PC-9 (cell line): ENCODE data around the gene CABLES2. TPM values are rescaled to one million over a fixed set of nuclear protein-coding genes. Genes with fewer than 3 reads are reported as not detected.

ENCODE experiments used
- BruUV-seq: library from RNA; stranded (reverse); fragments of 400-500 nt; replicated peaks from 2 replicates; lab custom pipeline; 2021; lab: Mats Ljungman, UMichigan
- CTCF ChIA-PET: fragments of 300-600 bp; sonication (Branson Sonifier 250); formaldehyde crosslinking; loops from one replicate; lab custom pipeline; 2022; ENCODE audit warnings: antibody characterized with exemption; lab: Charles Lee
- POLR2A ChIA-PET: fragments of 300-600 bp; sonication (Branson Sonifier 250); formaldehyde crosslinking; loops from one replicate; lab custom pipeline; 2022; ENCODE audit warnings: antibody characterized with exemption; ENCODE audit not compliant: unreplicated experiment; lab: Charles Lee
- DNase-seq, 2 experiments: peaks; one replicate each; pipeline versions ENCODE4 v3.0.0 to v3.0.0-alpha.2; 2015 to 2022; ENCODE audit warnings: mixed read lengths in 1 of 2
- H2AFZ ChIP-seq: fragments of 200-600 bp; sonication (generic); 2 replicates; pipeline ENCODE4 v1.8.1; 2017; ENCODE audit warnings: antibody characterized with exemption
- H3F3A ChIP-seq: fragments of 200-600 bp; sonication (generic); 2 replicates; pipeline ENCODE4 v1.8.1; 2017; ENCODE audit warnings: antibody characterized with exemption, mild to moderate bottlenecking, low read depth; ENCODE audit not compliant: insufficient read depth
- H3K27ac ChIP-seq: fragments of 200-600 bp; sonication (generic); 2 replicates; pipeline ENCODE4 v1.6.1; 2016; ENCODE audit warnings: mixed run types
- H3K27me3 ChIP-seq: fragments of 200-600 bp; sonication (generic); 2 replicates; pipeline ENCODE4 v1.6.1; 2016; ENCODE audit warnings: low read depth, mixed run types; ENCODE audit not compliant: insufficient read depth
- H3K36me3 ChIP-seq: fragments of 200-600 bp; sonication (generic); 2 replicates; pipeline ENCODE4 v1.6.1; 2016; ENCODE audit warnings: low read depth, mixed run types
- H3K4me1 ChIP-seq: fragments of 200-600 bp; sonication (generic); replicated peaks from 2 replicates; pipeline ENCODE4 v1.6.1; 2016; ENCODE audit warnings: mixed run types; ENCODE audit not compliant: insufficient read depth
- H3K4me2 ChIP-seq: fragments of 200-600 bp; sonication (generic); 2 replicates; pipeline ENCODE4 v1.6.1; 2017; ENCODE audit warnings: mixed run types
- H3K4me3 ChIP-seq: fragments of 200-600 bp; sonication (generic); 2 replicates; pipeline ENCODE4 v1.6.1; 2016; ENCODE audit warnings: mixed run types
- H3K79me2 ChIP-seq: fragments of 200-600 bp; sonication (generic); 2 replicates; pipeline ENCODE4 v1.6.1; 2017; ENCODE audit warnings: low read depth, mixed run types
- H3K9me2 ChIP-seq: fragments of 200-600 bp; sonication (generic); 2 replicates; pipeline ENCODE4 v1.8.1; 2017; ENCODE audit warnings: mild to moderate bottlenecking; ENCODE audit not compliant: insufficient read depth
- H3K9me3 ChIP-seq: fragments of 200-600 bp; sonication (generic); 2 replicates; pipeline ENCODE4 v1.8.1; 2016; ENCODE audit warnings: low read depth; ENCODE audit not compliant: insufficient read depth
- H4K20me1 ChIP-seq: fragments of 200-600 bp; sonication (generic); 2 replicates; pipeline ENCODE4 v1.8.1; 2017; ENCODE audit not compliant: insufficient read depth
- CTCF ChIP-seq: fragments of 200-600 bp; sonication (generic); conservative IDR thresholded peaks from 2 replicates; pipeline ENCODE4 v1.6.1; 2017; ENCODE audit warnings: mixed run types, antibody characterized with exemption, mild to moderate bottlenecking, moderate library complexity
- EZH2 ChIP-seq: fragments of 200-600 bp; sonication (generic); IDR thresholded peaks from 2 replicates; pipeline ENCODE4 v1.8.0; 2017; ENCODE audit warnings: antibody characterized with exemption, low read depth
- intact Hi-C: fragments of 100-400 bp; cut with micrococcal nuclease; formaldehyde crosslinking; loops from one replicate; pipeline ENCODE4 v1.10.0; 2022; ENCODE audit not compliant: unreplicated experiment
- total RNA-seq: library from RNA; stranded (reverse); gene quantifications from 2 replicates; pipeline ENCODE4 v1.2.3, GENCODE V29; 2021

CABLES2 gene
- total RNA-seq, 1 experiment from 2014 or later: 14.1 TPM

GRCh38 chr20:62409931-62410745 is 3.1 kb upstream of the CABLES2 start:
- BruUV-seq: no TSS peak
- peak in 1 of 2 experiments; percentile 67 for DNase-seq
- Histone ChIP-seq H3K27me3 (no peaks in the 10 kb centered on the region), H3K4me3 (no peak overlapping the region), H3K79me2 (no peaks in the 10 kb centered on the region), H3K4me2 (peak overlapping the region; percentile 23; the same call in 1 of the 2 replicates), H3K9me3 (no peaks in the 10 kb centered on the region), H4K20me1 (peaks cover 7% of the 10 kb centered on the region; the same call in 1 of the 2 replicates), H3K27ac (no peak overlapping the region), H3K4me1 (peaks cover 18% of the 10 kb centered on the region), H3K36me3 (no peaks in the 10 kb centered on the region), H2AFZ (no peak overlapping the region), H3F3A (peaks cover 11% of the 10 kb centered on the region; the same call in 1 of the 2 replicates), H3K9me2 (no peaks in the 10 kb centered on the region)
- ChIA-PET POLR2A (interaction anchor here (0.6 kb wide), 2 partner anchors 16 to 44 kb away, joined by 3 read pairs; no protein-coding TSS in a partner anchor), CTCF (interaction anchor here (0.5 to 1.6 kb wide), 3 partner anchors 17 to 206 kb away, joined by 4 to 6 read pairs (median 5); no protein-coding TSS in a partner anchor)
- intact Hi-C loops: loop anchor here (5.0 to 10.0 kb wide), 5 partner anchors 87 to 395 kb away; no protein-coding TSS in a partner anchor
- peak; percentile 71 for TF ChIP-seq CTCF
- no peak for TF ChIP-seq EZH2

GRCh38 chr20:62409086-62409853 is 2.2 kb upstream of the CABLES2 start:
- Histone ChIP-seq H2AFZ (no peak overlapping the region), H3K4me1 (peaks cover 18% of the 10 kb centered on the region), H3K9me2 (no peaks in the 10 kb centered on the region), H3K9me3 (no peaks in the 10 kb centered on the region), H3K27me3 (no peaks in the 10 kb centered on the region), H3F3A (peaks cover 13% of the 10 kb centered on the region; the same call in 1 of the 2 replicates), H3K36me3 (no peaks in the 10 kb centered on the region), H3K79me2 (no peaks in the 10 kb centered on the region), H3K4me3 (no peak overlapping the region), H3K4me2 (0 out of 2 replicates have a peak overlapping the region, but pooled peaks have one; percentile 23), H4K20me1 (peaks cover 11% of the 10 kb centered on the region; the same call in 1 of the 2 replicates), H3K27ac (no peak overlapping the region)
- BruUV-seq: no TSS peak
- POLR2A ChIA-PET: no interaction called here
- CTCF ChIA-PET: interaction anchor here (1.2 to 1.6 kb wide), 2 partner anchors 17 to 207 kb away, joined by 4 to 5 read pairs; no protein-coding TSS in a partner anchor
- DNase-seq: no peak
- TF ChIP-seq EZH2 (no peak), CTCF (no peak)
- intact Hi-C loops: loop anchor here (5.0 to 10.0 kb wide), 4 partner anchors 213 to 394 kb away; no protein-coding TSS in a partner anchor

GRCh38 chr20:62408640-62409039 is 1.6 kb upstream of the CABLES2 start:
- H3K27me3 ChIP-seq: no peaks in the 10 kb centered on the region
- intact Hi-C loops: loop anchor here (5.0 to 10.0 kb wide), 4 partner anchors 214 to 394 kb away; no protein-coding TSS in a partner anchor
- H2AFZ ChIP-seq: no peak overlapping the region
- H3K4me1 ChIP-seq: peaks cover 18% of the 10 kb centered on the region
- POLR2A ChIA-PET: no interaction called here
- H3F3A ChIP-seq: peaks cover 20% of the 10 kb centered on the region; the same call in 1 of the 2 replicates
- DNase-seq: no peak
- no TSS peak for BruUV-seq
- peaks cover 11% of the 10 kb centered on the region; the same call in 1 of the 2 replicates for H4K20me1 ChIP-seq
- TF ChIP-seq EZH2 (no peak), CTCF (no peak)
- no peak overlapping the region for H3K4me2 ChIP-seq
- H3K9me3 ChIP-seq: no peaks in the 10 kb centered on the region
- H3K79me2 ChIP-seq: no peaks in the 10 kb centered on the region
- CTCF ChIA-PET: interaction anchor here (1.6 kb wide), 1 partner anchor 208 kb away, joined by 5 read pairs; no protein-coding TSS in a partner anchor
- H3K36me3 ChIP-seq: no peaks in the 10 kb centered on the region
- H3K4me3 ChIP-seq: no peak overlapping the region
- no peak overlapping the region for H3K27ac ChIP-seq
- no peaks in the 10 kb centered on the region for H3K9me2 ChIP-seq
